NCI-H2196 treated with DMSO at 0.1 percent for 48 hours (cell line): ENCODE results near the gene JAKMIP2.
"Not testable (repeated sequence)": the region's sequence is repeated elsewhere in the genome, so short reads cannot be mapped to it uniquely, and the experiment has no call there.

Experiments used
- DNase-seq: peaks from one replicate; lab custom pipeline; 2025; ENCODE audit not compliant: unreplicated experiment; lab: John Stamatoyannopoulos, UW

JAKMIP2 gene

DNA sequence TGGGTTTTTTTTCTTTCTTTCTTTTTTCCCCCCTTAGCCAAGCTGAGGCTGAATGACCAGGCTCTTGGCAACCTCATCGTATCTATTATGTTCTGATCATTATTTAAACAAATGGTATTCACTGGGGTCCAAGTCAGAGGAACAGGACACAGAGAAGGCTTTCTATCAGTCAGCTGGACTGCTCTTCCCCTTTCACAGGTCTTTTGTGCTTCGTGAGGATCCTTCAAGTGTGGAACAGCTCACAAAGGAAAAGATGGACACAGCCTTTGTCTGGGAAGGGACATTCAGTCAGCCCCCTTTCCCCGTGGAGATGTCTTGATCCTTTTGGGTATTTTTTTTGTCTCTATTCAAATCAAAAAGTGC is 218.4 kb downstream of the JAKMIP2 start:
- DNase-seq = no peak

DNA sequence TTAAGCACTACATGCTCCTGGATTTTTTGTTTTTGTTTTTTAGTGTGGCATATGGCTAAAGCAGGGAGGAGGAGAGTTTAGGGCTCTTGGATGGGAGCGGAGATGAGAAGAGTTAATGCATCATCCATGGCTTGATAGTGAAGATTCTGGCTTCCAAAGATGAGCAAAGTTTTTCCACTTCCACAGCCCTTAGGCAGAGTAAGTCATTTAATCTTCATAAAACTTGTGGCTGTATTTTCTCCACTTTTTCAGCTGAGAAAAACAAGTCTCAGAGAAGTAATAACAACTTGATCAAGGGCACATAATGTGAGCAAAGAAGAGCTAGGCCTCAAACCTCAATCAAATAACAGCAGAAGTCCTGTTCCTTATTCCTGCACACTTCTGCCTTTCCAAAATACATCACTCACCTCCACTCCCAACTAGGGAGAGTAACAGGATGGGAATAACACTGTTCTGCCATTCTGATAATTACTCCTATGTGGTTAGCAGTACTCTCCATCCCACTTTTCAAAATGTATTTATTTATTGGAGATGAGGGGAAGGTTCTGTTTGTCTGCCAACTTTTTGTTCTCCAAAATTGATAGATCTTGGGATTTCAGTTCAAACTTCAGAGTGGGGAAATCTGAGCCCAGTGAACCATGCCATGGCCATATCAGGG is 218.9 kb downstream of the JAKMIP2 start:
- no peak for DNase-seq

DNA sequence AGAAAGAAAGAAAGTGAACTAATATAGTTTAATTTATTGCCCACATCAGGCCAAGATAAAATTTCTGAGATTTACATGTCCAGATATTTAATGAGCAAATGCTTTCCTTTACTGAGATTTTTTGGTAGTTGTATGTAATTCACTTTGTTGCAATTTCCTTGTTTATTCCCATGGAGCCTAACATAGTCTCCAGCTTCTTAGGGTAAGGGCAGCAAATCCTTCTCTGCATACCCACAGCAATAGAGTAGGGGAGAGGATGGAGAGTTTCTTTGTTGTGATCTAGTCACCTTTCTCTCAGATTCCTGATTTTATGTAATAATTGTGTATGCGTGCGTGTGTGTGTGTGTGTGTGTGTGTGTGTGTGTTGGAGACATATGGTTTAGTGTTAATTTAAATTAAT is 221.1 kb downstream of the JAKMIP2 start:
- DNase-seq = no peak

DNA sequence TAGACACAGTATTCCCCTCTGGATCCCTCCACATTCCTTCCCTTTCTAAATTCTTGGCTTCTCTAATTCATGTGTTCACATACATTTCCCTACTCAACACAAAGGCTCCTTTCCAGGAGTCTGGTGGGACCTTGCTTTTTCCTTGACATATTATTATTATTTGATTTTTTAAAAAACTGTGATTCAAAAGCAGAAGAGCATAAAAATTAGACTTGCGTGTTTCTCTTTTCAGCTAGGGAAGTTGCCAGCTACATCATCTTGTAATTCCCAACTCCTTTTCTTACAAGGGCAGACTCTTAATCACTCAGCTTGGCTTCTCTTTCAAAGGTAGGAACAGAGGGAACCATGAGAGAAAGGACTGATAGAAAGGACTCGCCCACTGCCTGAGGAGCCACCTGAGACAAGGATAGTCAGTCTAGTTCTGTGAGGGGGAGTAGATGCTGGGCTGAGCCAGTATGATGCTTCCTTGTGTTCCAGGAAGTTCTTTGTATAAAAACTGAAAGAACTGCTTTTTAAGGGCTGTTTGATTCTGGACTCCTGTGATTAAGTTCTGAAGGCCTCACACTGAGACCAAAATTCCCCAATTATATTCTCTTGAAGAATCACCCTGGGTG is 221.7 kb downstream of the JAKMIP2 start:
- peak; percentile 11 for DNase-seq

DNA sequence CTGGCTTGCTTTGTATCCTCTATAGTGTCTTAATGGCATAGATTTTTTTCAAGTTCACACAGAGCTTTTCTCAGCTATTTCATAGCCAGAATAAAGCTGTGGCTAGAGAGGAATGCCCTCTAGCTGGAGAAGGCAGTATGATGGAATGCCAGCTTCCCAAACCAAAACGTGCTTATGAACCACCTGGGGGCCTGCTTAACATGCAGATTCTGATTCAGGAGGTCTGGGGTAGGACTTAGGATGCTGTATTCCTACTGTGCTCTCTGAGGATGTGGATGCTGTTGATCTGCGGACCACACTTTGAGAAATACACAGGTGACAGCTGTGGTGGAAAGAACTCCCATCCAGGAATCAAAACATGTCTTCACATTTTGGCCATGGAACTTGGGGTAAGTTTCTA is 222.8 kb downstream of the JAKMIP2 start:
- no peak for DNase-seq

DNA sequence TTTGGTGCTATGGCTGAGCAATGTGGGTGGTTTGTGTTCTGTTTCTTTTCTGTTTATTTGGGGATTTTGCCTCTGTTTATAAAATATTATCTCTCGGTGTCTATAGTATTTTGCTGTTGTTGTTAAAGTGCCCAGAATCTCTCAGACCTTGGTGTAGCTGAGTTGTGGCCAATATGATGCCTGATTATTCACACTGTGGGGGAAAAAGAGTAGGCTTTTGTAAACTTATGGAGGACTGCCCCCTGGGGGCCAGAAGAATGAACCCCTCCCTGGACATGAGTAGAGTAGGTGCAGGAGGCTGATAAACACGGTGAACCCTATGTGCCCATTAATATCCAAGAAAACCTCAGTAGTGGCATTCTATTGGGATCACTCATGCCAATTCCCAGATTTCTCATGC is 223.7 kb downstream of the JAKMIP2 start:
- DNase-seq = peak; percentile 46

DNA sequence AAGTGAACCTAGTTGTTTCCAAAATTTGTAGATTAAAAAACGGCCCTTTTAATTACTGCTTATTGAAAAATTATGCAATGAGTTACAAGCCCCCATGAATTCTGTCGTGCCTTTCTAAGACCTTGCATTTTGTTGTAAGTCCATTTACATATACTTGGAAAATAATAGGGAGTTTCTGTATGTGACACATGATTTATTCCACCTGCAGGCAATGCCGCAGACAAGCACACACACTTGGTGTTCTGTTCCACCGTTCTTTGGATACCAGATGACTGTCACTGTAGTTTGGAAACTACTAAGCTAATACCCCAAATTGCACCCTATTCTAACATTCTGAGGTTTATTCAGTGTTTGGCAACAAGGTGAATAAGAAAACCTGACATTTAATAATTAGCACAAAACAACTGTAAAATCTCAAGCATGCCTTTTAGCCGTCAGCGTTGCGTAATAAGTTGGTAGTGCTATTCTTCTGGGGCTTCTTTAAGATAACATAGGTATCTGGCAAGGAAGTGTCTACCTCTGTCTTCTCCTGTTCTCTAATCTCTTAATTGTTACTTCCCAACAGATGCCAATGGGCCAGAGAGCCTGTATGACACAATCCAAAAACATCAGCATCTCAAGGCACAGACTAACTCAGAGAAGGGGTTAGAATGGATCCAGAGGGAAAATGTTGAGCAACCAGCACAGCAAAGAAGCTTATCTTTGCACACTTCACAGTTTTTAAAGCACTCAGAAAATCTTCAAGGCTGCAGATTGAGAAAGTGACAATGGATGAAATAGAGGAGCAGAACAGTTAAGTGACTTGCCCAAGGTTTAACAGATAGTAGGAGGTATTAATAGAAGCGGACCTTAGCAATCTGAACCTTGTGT is 224.4 kb downstream of the JAKMIP2 start:
- no peak for DNase-seq

DNA sequence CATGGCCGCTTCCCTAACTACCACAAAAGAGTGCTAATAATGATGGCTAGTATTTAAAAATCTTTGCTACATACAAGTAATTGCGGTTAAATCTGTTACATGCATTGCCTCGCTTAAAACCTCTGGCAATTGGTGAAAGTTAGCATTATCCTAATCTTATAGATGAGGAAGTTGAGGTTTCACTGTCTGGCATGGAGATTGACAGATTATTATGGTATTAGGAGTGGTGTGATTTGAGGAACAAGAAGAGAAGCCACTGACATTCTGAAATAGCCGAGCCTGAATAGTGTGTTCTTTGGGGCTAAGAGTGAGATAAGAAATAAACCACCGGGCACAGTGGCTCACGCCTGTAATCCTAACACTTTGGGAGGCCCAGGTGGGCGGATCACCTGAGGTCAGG is 227.4 kb downstream of the JAKMIP2 start:
- no peak for DNase-seq

DNA sequence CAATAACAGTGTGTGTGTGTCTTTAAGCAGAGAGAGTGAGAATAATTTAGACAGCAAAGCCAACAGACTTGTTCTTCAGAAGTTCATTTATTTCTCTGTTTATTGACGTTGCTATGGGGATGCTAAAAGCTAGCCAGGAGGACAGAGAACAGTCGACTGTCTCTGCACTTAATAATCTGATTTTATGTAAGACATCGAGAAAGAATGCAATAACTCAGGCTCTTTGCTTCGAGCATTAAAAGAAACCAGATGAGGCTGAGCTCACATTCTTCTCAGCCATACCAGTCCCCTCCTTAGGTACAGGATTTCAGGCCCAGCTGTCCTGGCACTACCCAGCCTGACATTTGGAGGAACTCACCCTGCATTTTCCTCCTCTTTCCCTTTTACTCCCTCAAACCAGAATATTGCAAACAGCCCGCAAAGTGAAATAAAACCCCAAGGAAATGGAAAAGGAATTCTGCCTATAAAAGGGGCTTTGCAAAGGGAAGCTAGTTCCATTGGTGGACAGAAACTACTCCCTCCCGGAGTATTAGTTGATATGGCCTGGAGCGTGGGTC is 228.2 kb downstream of the JAKMIP2 start:
- no peak for DNase-seq

DNA sequence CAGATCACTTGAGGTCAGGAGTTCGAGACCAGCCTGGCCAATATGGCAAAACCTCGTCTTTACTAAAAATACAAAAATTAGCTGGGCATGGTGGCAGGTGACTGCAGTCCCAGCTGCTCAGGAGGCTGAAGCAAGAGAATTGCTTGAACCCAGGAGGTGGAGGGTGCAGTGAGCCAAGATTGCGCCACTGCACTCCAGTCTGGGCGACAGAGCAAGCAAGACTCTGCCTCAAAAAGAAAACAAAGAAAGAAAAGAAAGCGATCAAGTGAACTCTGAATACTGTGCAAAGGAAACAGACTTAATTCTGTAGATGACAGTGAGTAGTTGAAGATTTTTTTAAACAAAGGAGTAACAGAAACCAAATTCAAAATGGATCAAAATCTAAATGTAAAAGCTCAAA is 228.7 kb downstream of the JAKMIP2 start:
- not testable (repeated sequence) for DNase-seq

DNA sequence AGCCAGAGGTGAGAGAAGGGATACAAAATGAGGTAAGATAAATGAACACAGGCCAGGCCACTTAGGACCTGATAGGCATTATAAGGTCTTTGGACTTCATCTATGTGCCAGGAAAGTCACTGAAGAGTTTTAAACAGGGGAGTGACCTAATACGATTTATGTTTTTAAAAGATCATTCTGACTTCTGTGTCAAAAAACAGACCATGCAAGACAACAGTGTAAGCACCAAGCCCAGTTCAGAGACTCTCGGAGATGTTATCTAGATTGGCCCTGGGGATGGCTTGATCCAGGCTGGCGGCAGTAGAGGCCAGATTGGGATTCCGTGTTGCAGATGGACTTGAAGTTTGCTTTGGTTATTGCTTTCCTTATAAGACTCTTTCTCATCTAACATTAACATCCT is 229.6 kb downstream of the JAKMIP2 start:
- no peak for DNase-seq

DNA sequence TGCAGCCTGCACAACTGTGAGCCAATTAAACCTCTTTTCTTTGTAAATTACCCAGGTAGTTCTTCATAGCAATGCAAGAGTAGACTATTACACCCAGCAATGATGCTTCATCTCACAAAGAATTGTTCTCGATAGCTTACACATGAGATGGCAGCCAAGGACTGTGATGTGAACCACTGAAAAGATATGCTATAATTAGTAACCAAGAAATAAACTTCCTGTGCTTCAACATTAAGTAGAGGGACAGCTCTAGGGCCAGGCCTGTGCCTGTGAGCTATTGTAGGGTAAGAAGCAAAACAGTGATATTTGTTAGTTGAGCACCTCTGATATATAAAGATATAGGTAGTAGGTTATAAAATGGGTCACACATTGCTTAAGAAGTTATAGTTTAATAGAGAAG is 230.9 kb downstream of the JAKMIP2 start:
- no peak for DNase-seq

DNA sequence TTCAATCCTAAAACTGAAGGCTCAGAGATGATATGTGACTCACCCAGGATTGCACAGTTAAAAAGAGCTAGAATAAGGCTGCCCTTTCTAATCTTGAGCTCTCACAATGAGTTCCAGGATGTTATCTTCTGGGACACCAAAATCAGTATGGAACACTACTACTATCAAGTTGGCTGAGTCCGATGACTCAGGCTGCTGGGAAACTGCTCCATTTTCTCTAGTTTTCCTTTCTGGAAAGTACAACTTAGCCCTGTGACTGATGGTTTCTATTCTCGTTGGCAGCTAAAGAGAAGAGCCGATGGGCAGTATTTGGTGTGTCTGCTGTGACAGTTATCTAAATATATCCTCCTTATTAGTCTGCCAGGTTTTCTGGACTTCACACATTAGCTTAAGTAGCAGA is 234.8 kb downstream of the JAKMIP2 start:
- no peak for DNase-seq

DNA sequence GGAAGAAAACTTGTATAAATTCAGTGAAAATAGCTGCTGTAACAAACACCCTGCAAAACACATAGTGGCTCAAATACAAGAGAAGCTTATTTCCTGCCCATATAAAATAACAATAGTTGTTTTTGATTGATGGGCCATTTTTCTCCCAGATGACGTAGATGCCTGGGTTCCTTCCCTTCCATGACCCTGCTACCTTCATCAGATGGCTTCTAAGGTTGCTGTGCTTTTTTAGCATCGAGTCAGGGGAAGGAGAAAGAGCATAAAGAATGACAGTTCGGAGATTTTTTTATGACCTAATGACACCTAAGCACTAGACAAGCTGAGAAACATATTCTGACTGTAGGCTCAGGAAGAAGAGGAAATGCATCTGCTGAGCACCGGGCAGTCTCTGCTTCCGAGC is 238.0 kb downstream of the JAKMIP2 start:
- no peak for DNase-seq

DNA sequence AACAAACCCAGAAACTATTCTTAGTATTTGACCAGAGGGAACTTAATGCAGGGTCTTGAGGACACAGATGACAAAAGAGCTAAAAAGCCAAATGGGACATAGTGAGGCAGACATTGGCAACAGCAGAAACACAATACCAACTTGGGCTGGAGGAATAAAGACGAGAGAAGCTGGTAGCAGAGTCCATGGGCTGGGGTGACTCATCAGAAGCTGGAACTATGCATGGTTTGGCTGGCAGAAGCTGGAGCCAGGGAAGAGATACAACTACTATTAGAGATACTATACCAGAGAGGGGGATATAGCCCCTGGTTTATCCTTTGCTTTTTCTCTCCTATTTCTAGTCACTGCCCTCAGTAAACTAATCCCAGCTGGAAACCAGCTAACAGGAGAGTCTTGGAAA is 243.5 kb downstream of the JAKMIP2 start:
- no peak for DNase-seq

DNA sequence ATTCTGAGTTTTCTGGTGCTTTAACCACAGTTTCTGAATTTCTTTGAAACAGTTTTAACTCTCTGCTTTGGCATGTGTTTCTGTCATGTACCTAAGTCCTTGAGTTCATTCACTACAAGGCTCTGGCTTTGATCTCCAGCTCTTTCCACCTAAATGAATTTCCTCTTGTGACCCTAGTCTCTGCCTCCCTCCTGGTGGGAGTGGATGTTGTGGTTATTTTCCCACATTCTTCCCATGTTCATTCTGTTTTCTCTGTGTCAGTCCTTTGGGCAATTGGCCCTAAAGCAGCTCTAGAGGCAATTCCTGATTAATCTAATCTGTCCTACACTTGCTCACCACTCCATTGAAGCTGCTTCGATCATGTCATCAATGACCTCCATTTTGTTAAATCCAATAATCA is 244.3 kb downstream of the JAKMIP2 start:
- no peak for DNase-seq
